ENCODE measurements around the gene SEPTIN1. TPM values are rescaled to one million over a fixed set of nuclear protein-coding genes. Genes with fewer than 3 reads are reported as not detected.

Gene SEPTIN1
- total RNA-seq, 2 donors from 2014 or later: 0.26 to 0.33 TPM

DNA sequence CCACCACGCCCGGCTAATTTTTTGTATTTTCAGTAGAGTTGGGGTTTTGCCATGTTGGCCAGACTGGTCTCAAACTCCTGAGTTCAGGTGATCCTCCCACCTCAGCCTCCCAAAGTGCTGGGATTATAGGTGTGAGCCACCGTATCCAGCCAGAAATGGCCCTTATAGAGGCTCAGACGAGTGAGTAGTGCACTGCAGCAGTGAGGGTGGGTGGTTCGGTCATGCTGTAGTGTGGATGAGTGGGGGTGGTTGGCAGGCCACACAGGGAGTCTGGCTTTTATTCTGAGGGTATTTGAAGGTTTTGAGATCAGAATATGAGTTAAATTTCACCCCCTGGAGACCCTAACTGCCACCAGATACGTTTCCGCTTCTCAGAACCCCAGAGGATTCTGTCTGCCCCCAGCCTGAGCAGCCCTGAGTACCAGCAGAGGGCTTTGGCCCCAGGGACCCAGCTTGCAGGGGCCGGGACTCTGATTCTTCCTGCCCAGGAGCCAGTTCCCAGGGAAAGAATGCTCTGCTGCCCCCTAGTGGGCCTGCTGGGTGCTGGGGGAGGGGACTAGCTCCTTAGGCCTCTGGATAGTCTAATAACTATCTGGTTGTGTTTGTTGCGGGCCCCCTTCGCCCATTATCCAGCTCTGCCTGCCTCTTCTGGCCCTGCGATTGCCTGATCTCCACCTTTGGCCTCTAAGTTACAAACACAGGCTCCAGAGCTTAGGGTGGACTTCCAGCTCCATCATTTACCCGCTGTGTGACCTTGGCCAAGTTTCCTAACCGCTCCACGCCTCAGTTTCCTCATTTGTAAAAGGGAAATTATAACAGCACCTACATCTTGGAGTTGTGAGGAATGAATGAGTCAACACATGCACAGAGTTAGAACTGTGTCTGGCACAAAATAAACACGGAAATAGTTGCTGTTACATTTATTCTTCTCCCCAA, 27.0 kb upstream of the SEPTIN1 start:
- 34 to 45% methylated on average over 10 to 15 of the region's 15 CpGs for WGBS, 2 donors
- Histone ChIP-seq H3K27ac (peak overlapping the region; percentile 36 to 68 (median 50)), H3K9me3 (no peaks in the 10 kb centered on the region), H3K36me3 (replicated peaks in 1 of 2; ENCODE audit: insufficient read depth in 1 of 2, low read depth in 2 of 2) (no peaks in the 10 kb centered on the region), H3K27me3 (no peaks in the 10 kb centered on the region), H3K4me3 (no peak overlapping the region), H3K4me1 (peaks cover 52% of the 10 kb centered on the region)
- intact Hi-C loops (cut with DNase I): no loop called here
- ATAC-seq: peak; percentile 70
- TF ChIP-seq CTCF (IDR thresholded peaks at IDR 0.05) (peak; percentile 93 to 97 (median 96)), POLR2A (IDR thresholded peaks at IDR 0.05) (no peak)
- DNase-seq: peak; percentile 91 to 95 (median 93)

DNA sequence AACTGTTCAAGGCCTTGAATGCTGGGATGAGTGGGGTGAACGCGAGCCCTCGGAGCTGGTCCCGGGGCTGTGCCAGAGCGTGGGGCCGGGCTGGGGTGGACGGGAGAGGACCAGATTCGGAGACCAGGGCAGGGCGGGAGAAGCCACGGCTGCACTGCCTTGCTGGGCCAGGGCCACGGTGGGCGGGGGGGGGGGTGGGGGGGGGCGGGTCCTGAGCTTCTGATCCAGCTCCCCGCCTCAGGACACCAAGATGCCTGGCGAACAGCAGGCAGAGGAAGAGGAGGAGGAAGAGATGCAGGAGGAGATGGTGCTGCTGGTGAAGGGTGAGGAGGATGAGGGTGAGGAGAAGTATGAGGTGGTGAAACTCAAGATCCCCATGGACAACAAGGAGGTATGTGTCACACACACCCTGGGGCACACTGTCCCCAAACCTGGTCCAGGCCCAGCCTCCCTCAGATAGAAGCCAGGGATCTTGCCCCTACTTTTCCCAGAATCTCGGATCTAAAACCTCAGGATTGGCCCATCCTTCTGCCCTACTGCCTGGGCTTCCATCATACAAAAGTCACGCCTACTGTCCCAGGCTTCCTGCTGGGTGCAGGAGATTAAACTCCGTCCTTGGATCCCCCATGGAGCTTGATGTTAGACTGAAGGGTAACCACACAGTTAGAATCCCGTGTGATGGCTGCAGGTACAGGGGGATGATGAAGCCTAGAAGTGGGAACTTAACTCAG, 25.6 kb upstream of the SEPTIN1 start:
- WGBS, 2 donors: 12 to 14% methylated on average over 13 to 18 of the region's 19 CpGs
- Histone ChIP-seq H3K36me3 (replicated peaks in 1 of 2; ENCODE audit: insufficient read depth in 1 of 2, low read depth in 2 of 2) (no peaks in the 10 kb centered on the region), H3K9me3 (no peaks in the 10 kb centered on the region), H3K27ac (peak overlapping the region; percentile 64 to 92 (median 82)), H3K4me3 (peak overlapping the region; percentile 54 to 57), H3K27me3 (no peaks in the 10 kb centered on the region), H3K4me1 (peaks cover 38% of the 10 kb centered on the region)
- no peak for DNase-seq
- TF ChIP-seq POLR2A (IDR thresholded peaks at IDR 0.05): no peak
- ATAC-seq: peak; percentile 2
- intact Hi-C loops (cut with DNase I): no loop called here

DNA sequence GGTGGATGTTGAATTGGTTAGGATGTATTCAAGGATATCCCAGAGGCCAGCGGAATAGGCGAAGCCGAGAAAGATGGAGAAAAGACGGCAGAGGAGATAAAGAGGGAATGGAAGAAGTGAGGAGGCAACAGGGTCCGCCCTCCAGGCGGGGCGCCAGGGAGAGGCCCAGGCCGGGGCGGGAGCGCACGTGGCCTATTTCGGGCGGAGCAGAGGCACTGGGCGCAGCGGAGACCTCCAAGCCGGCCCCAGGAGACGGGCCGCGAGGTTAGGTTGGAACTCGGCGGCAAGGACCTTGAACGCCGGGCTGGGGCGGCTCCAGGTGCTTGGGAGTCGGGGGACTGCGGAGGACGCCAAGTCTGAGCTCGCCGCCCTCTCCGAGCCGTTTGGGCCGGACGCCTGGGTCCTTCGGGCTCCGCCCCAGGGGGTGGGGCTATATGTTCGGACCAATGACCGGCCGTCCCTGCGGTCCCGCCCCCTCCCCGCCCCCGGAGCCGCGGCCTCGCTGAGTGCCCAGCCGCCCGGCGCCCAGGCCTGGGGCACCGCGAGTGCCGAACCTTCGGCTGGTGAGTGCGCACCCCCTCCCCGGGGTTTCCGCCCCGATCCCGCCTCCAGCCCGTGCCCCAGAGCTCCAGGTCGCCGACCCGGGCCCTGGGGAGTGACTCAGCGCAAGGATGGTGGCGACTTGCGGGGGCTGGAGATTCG, 24.9 kb upstream of the SEPTIN1 start, which contains the start of gene ZNF771:
Gene ZNF771, plus strand, starts transcription at position 505 of the 702 bp plus-strand sequence. CDS start 448 bp downstream, outside the sequence.
- no peaks in the 10 kb centered on the region for H3K36me3 ChIP-seq (replicated peaks in 1 of 2; ENCODE audit: insufficient read depth in 1 of 2, low read depth in 2 of 2)
- WGBS, 2 donors: 0 to 1% methylated on average over 14 to 51 of the region's 65 CpGs
- peak within 1 kb of the TSS; percentile 54 to 57 for H3K4me3 ChIP-seq
- peak; percentile 95 for ATAC-seq
- peaks cover 32% of the 10 kb centered on the region for H3K4me1 ChIP-seq
- H3K9me3 ChIP-seq: no peaks in the 10 kb centered on the region
- H3K27me3 ChIP-seq: no peaks in the 10 kb centered on the region
- DNase-seq: peak; percentile 95 to 97 (median 95)
- TF ChIP-seq POLR2A (IDR thresholded peaks at IDR 0.05) (peak; percentile 35 to 73 (median 68)), CTCF (IDR thresholded peaks at IDR 0.05) (no peak)
- peak within 1 kb of the TSS; percentile 64 to 92 (median 82) for H3K27ac ChIP-seq
- intact Hi-C loops (cut with DNase I): no loop called here

DNA sequence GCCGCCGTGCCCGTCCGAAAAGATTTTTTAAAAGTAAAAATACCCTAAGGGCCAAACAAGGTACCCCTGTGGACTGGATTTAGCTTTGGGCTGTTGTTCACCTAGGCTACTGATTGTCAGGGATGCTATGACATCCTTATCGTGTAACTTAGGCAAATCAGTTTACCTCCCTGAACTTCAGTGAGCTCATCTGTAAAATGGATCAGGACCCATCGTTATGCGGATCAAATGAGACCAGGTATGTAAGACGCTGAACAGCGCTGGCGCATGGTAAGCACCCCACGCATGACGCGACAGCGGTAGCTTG, 24.4 kb upstream of the SEPTIN1 start:
- Histone ChIP-seq H3K27me3 (no peaks in the 10 kb centered on the region), H3K9me3 (no peaks in the 10 kb centered on the region), H3K36me3 (replicated peaks in 1 of 2; ENCODE audit: insufficient read depth in 1 of 2, low read depth in 2 of 2) (no peaks in the 10 kb centered on the region), H3K4me3 (peak overlapping the region in 1 of 2 donors; percentile 54), H3K4me1 (peaks cover 37% of the 10 kb centered on the region), H3K27ac (peak overlapping the region in 3 of 4 donors; percentile 75 to 92 (median 90))
- WGBS, 2 donors: 12 to 16% methylated on average over 14 of the region's 14 CpGs
- ATAC-seq: no peak
- no peak for TF ChIP-seq CTCF (IDR thresholded peaks at IDR 0.05)
- intact Hi-C loops (cut with DNase I): no loop called here
- no peak for DNase-seq
